ACC112 (cell line): ENCODE data around the gene SPAG4.

ENCODE experiments used
- H2AFZ ChIP-seq: fragments of 200-600 bp; sonication (generic); one replicate; pipeline ENCODE4 v1.6.0; 2017; ENCODE audit warnings: antibody characterized with exemption, low read length; ENCODE audit not compliant: unreplicated experiment
- H3K27ac ChIP-seq: fragments of 200-600 bp; sonication (generic); 2 replicates; pipeline ENCODE4 v1.5.1; 2014; ENCODE audit warnings: low read depth, mild to moderate bottlenecking, antibody characterized with exemption, low read length, moderate library complexity
- H3K27me3 ChIP-seq: fragments of 200-600 bp; sonication (generic); 2 replicates; pipeline ENCODE4 v1.6.1; 2014; ENCODE audit warnings: mild to moderate bottlenecking, antibody characterized with exemption, low read length, moderate library complexity, mixed read lengths; ENCODE audit not compliant: insufficient read depth
- H3K36me3 ChIP-seq: fragments of 200-600 bp; sonication (generic); 2 replicates; pipeline ENCODE4 v1.6.1; 2016; ENCODE audit warnings: mild to moderate bottlenecking, antibody characterized with exemption, low read length, moderate library complexity, mixed read lengths; ENCODE audit not compliant: insufficient read depth
- H3K4me1 ChIP-seq: fragments of 200-600 bp; sonication (generic); one replicate; pipeline ENCODE4 v1.6.1; 2016; ENCODE audit warnings: low read length, mixed read lengths; ENCODE audit not compliant: insufficient read depth, unreplicated experiment, control insufficient read depth
- H3K4me3 ChIP-seq: fragments of 200-600 bp; sonication (generic); 2 replicates; pipeline ENCODE4 v1.5.1; 2014; ENCODE audit warnings: mild to moderate bottlenecking, low read depth, low read length
- H3K79me2 ChIP-seq: fragments of 200-600 bp; sonication (generic); one replicate; pipeline ENCODE4 v1.6.0; 2016; ENCODE audit warnings: low read length; ENCODE audit not compliant: control insufficient read depth, unreplicated experiment, insufficient read depth

Gene SPAG4

DNA sequence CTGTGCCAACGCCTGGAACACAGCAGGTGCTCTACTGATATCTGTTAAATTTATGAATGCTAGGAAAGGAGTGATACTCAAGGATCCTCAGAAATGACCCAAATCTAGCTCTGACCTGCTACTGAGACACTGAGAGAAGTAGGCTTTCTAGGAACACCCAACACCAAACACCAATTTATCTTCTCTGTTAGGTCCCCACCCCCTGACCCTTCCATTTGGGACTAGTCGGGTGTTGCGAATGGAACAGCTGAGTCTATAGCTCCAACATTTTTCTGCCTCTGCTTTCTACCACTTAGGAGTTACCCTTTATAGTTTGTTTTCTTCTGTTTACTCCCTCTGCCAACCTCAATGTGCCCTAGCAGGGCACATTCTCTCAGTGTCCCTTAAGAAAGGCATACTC, 25.1 kb downstream of the SPAG4 start:
- Histone ChIP-seq H3K79me2 (peaks cover 89% of the 10 kb centered on the region), H3K27ac (no peak overlapping the region), H3K36me3 (no peaks in the 10 kb centered on the region), H3K4me1 (no peaks in the 10 kb centered on the region), H3K4me3 (no peak overlapping the region), H3K27me3 (no peaks in the 10 kb centered on the region), H2AFZ (no peak overlapping the region)

DNA sequence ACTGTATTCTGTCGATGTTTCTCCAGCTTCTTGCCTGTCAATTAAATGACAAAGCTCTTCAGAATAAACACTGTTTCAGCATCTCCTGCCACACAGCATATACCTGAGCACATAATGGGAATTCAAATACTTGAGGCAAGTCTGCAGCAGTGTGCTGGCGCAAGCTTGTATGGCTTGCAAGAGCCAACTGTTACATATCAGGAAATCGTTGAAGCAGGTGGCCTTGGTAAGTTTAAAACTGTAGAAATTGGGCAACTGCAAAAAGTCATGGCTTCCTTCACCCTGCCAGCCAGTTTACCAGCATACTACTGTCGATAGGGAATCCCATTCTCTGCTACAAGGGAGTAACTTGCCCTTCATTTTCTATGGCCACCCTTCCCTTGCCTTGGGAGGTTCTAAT, 26.1 kb downstream of the SPAG4 start:
- Histone ChIP-seq H3K27me3 (no peaks in the 10 kb centered on the region), H3K4me1 (no peaks in the 10 kb centered on the region), H3K36me3 (no peaks in the 10 kb centered on the region), H3K27ac (no peak overlapping the region), H3K79me2 (peaks cover 86% of the 10 kb centered on the region), H3K4me3 (no peak overlapping the region), H2AFZ (no peak overlapping the region)

DNA sequence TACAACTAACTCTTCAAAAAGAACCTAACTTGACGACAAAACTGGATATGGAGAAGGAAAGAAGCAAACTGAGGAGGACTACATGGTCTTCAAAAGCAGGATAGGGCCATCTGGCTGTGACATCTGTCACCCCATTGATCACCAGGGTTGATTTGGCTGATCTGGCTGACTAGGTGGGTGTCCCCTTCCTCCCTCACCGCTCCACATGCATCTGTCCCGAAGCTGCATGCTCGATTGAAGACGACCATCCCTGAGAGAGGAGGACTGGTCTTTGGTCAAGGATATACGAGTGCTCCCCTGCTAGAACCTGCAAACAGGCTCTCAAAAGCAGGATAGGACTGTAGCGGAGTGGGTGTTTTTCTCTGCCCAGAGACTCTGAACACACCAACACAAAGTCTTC, 27.4 kb downstream of the SPAG4 start:
- Histone ChIP-seq H3K27me3 (no peaks in the 10 kb centered on the region), H2AFZ (no peak overlapping the region), H3K79me2 (peaks cover 82% of the 10 kb centered on the region), H3K4me3 (no peak overlapping the region), H3K27ac (no peak overlapping the region), H3K36me3 (no peaks in the 10 kb centered on the region), H3K4me1 (no peaks in the 10 kb centered on the region)

DNA sequence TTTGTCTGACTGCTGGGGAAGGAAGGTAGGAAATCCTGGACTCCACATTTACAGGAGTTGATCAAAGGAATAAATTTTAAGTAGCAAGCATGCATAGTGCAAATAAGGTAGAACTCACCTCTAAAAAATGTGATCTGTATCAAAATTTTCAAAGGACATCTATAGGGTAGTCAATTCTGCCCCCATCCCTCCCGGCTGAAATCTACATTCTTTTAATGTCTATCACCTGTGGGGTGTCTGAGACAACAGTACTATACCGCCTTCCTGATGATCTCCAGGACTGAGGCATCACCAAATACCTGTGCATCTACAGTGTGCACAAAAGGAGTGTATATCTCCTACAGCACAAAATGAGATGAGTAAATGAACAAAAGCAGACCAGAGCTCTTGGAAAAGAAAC, 29.2 kb downstream of the SPAG4 start:
- H3K36me3 ChIP-seq: no peaks in the 10 kb centered on the region
- no peaks in the 10 kb centered on the region for H3K27me3 ChIP-seq
- no peak overlapping the region for H2AFZ ChIP-seq
- no peak overlapping the region for H3K4me3 ChIP-seq
- no peaks in the 10 kb centered on the region for H3K4me1 ChIP-seq
- H3K27ac ChIP-seq: no peak overlapping the region
- H3K79me2 ChIP-seq: peaks cover 82% of the 10 kb centered on the region

GRCh38 chr20:35648836-35649235, 33.2 kb downstream of the SPAG4 start:
- Histone ChIP-seq H3K4me3 (no peak overlapping the region), H2AFZ (no peak overlapping the region), H3K27ac (no peak overlapping the region), H3K79me2 (peaks cover 91% of the 10 kb centered on the region), H3K36me3 (peaks cover 11% of the 10 kb centered on the region), H3K27me3 (no peaks in the 10 kb centered on the region), H3K4me1 (peaks cover 3% of the 10 kb centered on the region)

GRCh38 chr20:35650632-35651031, 35.0 kb downstream of the SPAG4 start:
- no peak overlapping the region for H3K4me3 ChIP-seq
- peaks cover 3% of the 10 kb centered on the region for H3K4me1 ChIP-seq
- no peaks in the 10 kb centered on the region for H3K27me3 ChIP-seq
- no peak overlapping the region for H3K27ac ChIP-seq
- peaks cover 27% of the 10 kb centered on the region for H3K36me3 ChIP-seq
- peaks cover 91% of the 10 kb centered on the region for H3K79me2 ChIP-seq
- no peak overlapping the region for H2AFZ ChIP-seq

GRCh38 chr20:35651958-35652357, 36.3 kb downstream of the SPAG4 start:
- Histone ChIP-seq H2AFZ (no peak overlapping the region), H3K27ac (no peak overlapping the region), H3K4me3 (no peak overlapping the region), H3K79me2 (peaks cover 96% of the 10 kb centered on the region), H3K36me3 (peaks cover 30% of the 10 kb centered on the region), H3K4me1 (peaks cover 3% of the 10 kb centered on the region), H3K27me3 (no peaks in the 10 kb centered on the region)

DNA sequence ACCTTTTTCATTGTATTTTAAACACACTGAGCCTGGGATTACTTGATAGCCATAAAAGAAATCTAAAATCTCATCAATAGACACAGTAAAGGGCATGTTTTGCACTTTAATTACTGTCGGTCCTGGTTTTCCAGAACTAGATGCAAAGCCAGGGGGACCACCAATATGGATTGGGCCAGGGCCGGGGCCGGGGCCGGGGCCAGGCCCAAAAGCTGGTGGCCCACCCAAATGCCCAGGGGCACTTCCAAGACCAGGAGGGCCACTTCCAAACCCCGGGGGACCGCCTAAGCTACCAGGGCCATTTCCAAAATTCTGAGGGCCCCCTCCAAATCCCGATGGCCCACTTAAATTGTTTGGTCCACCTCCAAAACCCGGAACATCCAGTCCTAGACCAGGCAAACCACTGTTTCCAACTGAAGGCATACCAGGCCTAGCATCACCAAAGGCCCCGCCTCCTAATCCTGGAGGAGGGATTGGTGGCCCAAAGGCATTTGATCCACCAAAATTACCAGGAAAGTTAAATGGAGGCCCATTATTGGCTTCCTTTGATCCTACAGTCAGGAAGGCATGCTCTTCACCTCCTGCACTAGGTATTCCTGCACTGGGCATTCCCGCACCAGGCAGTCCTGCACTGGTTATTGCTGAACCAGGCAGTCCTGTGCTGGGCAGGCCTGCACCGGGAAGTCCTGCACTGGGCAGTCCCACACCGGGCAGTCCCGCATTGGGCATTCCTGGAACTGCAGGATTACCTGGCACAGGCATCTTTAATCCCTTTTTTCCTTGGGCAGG, 37.2 kb downstream of the SPAG4 start:
- Histone ChIP-seq H3K27me3 (no peaks in the 10 kb centered on the region), H3K36me3 (peaks cover 30% of the 10 kb centered on the region), H3K79me2 (peaks cover 97% of the 10 kb centered on the region), H3K27ac (no peak overlapping the region), H3K4me1 (peaks cover 8% of the 10 kb centered on the region), H3K4me3 (no peak overlapping the region), H2AFZ (no peak overlapping the region)

- no peaks in the 10 kb centered on the region for H3K27me3 ChIP-seq
- no peak overlapping the region for H2AFZ ChIP-seq
- H3K36me3 ChIP-seq: peaks cover 30% of the 10 kb centered on the region
- no peak overlapping the region for H3K27ac ChIP-seq
- no peak overlapping the region for H3K4me3 ChIP-seq
- peaks cover 8% of the 10 kb centered on the region for H3K4me1 ChIP-seq
- peaks cover 97% of the 10 kb centered on the region for H3K79me2 ChIP-seq
Observed at GRCh38 chr20:35653430-35653734, 37.8 kb downstream of the SPAG4 start.

GRCh38 chr20:35653893-35654292, 38.3 kb downstream of the SPAG4 start:
- Histone ChIP-seq H3K79me2 (peaks cover 97% of the 10 kb centered on the region), H2AFZ (no peak overlapping the region), H3K4me1 (peaks cover 8% of the 10 kb centered on the region), H3K27me3 (no peaks in the 10 kb centered on the region), H3K4me3 (no peak overlapping the region), H3K27ac (no peak overlapping the region), H3K36me3 (peaks cover 30% of the 10 kb centered on the region)

GRCh38 chr20:35654415-35654814, 38.8 kb downstream of the SPAG4 start:
- Histone ChIP-seq H3K27me3 (no peaks in the 10 kb centered on the region), H3K79me2 (peaks cover 97% of the 10 kb centered on the region), H3K27ac (no peak overlapping the region), H3K4me1 (peaks cover 11% of the 10 kb centered on the region), H3K4me3 (no peak overlapping the region), H3K36me3 (peaks cover 30% of the 10 kb centered on the region), H2AFZ (no peak overlapping the region)
